Smooth muscle cell of the umbilical artery (primary cell): Measurements from ENCODE around the gene AURKA. TPM values are rescaled to one million over a fixed set of nuclear protein-coding genes. Genes with fewer than 3 reads are reported as not detected.

Experiments
- total RNA-seq: library from RNA; depleted of rRNA; stranded (reverse); fragments of >200 nt; gene quantifications from 2 replicates; pipeline ENCODE4 v1.2.3, GENCODE V29; 2014

Gene AURKA
- 4.8 and 29.4 TPM in 2 replicates for total RNA-seq

DNA sequence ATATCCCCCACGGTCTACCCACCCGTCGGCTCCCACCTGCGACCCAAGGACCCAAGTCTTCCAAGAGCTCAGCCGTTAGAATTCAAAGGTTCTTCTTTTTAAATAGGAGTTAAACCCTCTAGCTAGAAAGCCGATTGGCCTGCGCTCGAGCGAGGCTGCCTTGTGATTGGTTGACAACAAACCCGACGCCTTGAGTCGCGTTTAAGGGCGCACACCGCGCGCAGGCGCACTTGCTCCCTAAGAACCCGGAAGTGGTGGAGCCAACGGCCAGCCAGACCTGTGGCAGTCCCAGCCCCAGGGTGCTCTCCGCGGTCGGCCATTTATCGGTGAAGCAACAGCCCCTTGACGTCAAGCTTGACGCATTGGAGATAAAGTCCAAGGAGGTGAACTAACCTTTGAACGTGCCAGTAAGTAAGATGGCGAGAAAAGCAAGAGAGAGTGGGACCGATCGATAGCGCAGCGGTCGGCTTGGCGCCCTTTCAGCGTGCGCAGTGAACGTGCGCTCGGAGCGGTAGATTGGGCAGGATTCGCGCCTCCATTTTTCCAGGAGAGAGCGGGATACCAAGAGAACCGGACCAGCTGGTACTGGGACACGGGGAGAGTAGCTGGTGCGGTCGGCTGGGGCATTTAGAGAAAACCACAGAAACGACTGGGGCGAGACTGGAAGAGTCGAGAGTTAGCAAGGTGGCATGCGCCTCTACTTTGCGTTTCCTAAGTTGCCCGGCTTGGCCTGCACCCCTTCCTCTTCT is at the start of gene AURKA, which contains the start of gene CSTF1:
Gene AURKA (minus strand): TSS at position 84 of the 749 bp plus-strand sequence. CDS start 4,018 bp downstream, outside the sequence.
Gene CSTF1 (plus strand): TSS at position 514 of the 749 bp plus-strand sequence. CDS start 2,908 bp downstream, outside the sequence.

DNA sequence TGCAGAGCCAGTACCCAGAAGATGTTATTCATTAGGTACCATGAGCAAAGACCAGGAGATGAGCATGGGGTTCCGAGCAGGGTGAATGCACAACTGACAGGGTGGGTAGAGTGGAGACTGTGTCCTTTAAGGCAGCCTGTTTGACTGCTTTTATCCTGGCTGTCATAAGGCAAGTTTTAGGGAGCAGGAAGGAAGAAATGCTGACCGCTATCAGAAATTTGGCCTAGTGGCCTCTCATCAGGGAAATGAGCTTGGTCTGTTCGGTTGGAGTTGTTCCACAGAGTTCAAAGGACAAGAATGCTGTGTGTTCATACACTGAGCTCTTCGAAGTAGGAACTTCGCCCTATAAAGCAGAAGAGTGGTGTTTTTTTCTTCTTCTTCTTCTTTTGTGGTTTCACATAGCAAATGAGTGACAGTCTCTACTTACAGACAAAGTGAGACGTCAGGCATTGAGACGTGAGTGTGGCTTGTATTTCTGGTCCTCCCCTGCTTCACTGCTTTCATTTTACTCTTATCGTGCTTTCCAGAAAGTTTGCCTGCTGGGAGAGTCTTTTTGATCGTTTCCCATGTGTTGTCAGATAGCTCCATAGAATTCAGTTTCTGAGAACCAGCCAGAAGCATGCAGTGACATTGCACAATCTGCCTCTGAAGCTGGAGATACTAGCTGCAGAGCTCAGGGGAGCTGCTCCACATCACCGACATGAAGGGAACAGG is 19.9 kb upstream of the AURKA start, which contains the start of gene CASS4:
Gene CASS4 (plus strand): TSS at position 502 of the 714 bp plus-strand sequence. CDS start 199 bp downstream, at position 701.

DNA sequence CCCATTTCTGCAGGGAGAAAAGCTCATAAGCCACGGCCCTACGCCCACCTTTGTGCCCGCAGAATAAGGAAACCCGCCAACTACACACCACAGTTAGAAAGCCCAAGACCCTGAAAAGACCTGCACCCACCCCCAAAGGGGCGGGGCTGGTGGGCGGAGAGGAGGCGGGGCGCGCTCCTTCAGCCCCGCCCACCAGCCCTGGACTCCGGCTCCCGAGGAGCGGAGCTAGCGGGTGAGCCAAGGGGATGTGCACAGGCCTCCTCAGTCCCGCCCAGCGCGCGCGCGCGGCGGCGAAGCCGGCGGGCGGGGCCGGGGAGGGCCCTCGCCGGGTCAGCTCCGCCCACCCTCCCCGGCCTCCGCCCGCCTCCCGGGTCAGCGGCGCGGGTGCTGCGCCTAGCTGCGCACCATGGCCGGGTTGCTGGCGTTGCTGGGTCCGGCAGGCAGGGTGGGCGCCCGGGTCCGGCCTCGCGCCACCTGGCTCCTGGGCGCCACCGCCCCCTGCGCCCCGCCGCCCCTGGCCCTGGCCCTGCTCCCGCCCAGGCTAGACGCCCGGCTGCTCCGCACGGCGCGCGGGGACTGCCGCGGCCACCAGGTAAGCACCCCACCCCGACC is 33.3 kb downstream of the AURKA start, which contains the start of gene FAM210B:
Gene FAM210B (plus strand): TSS at position 375 of the 612 bp plus-strand sequence. CDS start 32 bp downstream, at position 407.

Other genes with a start within 250 kb of the AURKA start
- gene MC3R, start 143.5 kb downstream of the AURKA start, total RNA-seq = not detected in 2 replicates
- gene FAM210B, start 33.2 kb downstream of the AURKA start, total RNA-seq = 44.6 and 46.9 TPM in 2 replicates
- 23.2 and 32.9 TPM in 2 replicates for gene CSTF1, start 430 bp upstream of the AURKA start, total RNA-seq
- under 0.01 and 0.14 TPM in 2 replicates for gene CASS4, start 20.0 kb upstream of the AURKA start, total RNA-seq
- 76.0 and 76.7 TPM in 2 replicates for gene RTF2, start 76.4 kb upstream of the AURKA start, total RNA-seq
- gene FAM209A, start 132.5 kb upstream of the AURKA start, total RNA-seq = not detected in 2 replicates
- gene FAM209B, start 141.0 kb upstream of the AURKA start, total RNA-seq = not detected in 2 replicates
- not detected in 2 replicates for gene TFAP2C, start 237.1 kb upstream of the AURKA start, total RNA-seq